DND-41 (cell line): ENCODE results near the gene PPP1R16B.

Experiments used
- ATAC-seq: fragments of 200-7000 bp; cut with Tn5 transposase; 3 replicates; pipeline ENCODE4 v1.9.1; 2021; ENCODE audit warnings: low read depth; ENCODE audit not compliant: insufficient read depth
- DNase-seq: peaks from one replicate; pipeline ENCODE4 v3.0.0-alpha.2; 2020
- H2AFZ ChIP-seq: 2 replicates; pipeline ENCODE4 v1.6.0; 2012; ENCODE audit warnings: low read depth, low read length
- H3K27ac ChIP-seq: 2 replicates; pipeline ENCODE4 v1.5.1; 2012; ENCODE audit warnings: low read length, inconsistent platforms
- H3K27me3 ChIP-seq: fragments of 200-600 bp; sonication (generic); 2 replicates; pipeline ENCODE4 v1.6.0; 2012; ENCODE audit warnings: low read length, mild to moderate bottlenecking, inconsistent platforms; ENCODE audit not compliant: insufficient read depth, poor library complexity
- H3K36me3 ChIP-seq: 2 replicates; pipeline ENCODE4 v1.5.1; 2012; ENCODE audit warnings: low read length, inconsistent platforms; ENCODE audit not compliant: insufficient read depth
- H3K4me1 ChIP-seq: 2 replicates; pipeline ENCODE4 v1.5.1; 2012; ENCODE audit warnings: mild to moderate bottlenecking, low read length; ENCODE audit not compliant: insufficient read depth
- H3K4me2 ChIP-seq: 2 replicates; pipeline ENCODE4 v1.6.0; 2012; ENCODE audit warnings: mild to moderate bottlenecking, moderate library complexity, low read length, inconsistent platforms; ENCODE audit not compliant: insufficient read depth
- H3K4me3 ChIP-seq, 2 experiments: fragments of 200-600 bp in 1 of 2; shearing (Covaris generic) in 1 of 2; 2 replicates each; pipeline ENCODE4 v1.5.1; 2012 to 2016; ENCODE audit warnings: inconsistent platforms in 2 of 2, low read length in 2 of 2, mild to moderate bottlenecking in 2 of 2, low read depth in 1 of 2, moderate library complexity in 1 of 2
- H3K79me2 ChIP-seq: 2 replicates; pipeline ENCODE4 v1.6.0; 2012; ENCODE audit warnings: low read length, inconsistent platforms; ENCODE audit not compliant: insufficient read depth
- H3K9ac ChIP-seq: 2 replicates; pipeline ENCODE4 v1.6.0; 2012; ENCODE audit warnings: low read depth, mild to moderate bottlenecking, inconsistent platforms, low read length, moderate library complexity
- H3K9me3 ChIP-seq: 2 replicates; pipeline ENCODE4 v1.5.1; 2012; ENCODE audit warnings: low read length, moderate library complexity, mild to moderate bottlenecking, inconsistent platforms; ENCODE audit not compliant: insufficient read depth, severe bottlenecking
- H4K20me1 ChIP-seq: 2 replicates; pipeline ENCODE4 v1.6.0; 2012; ENCODE audit warnings: low read length; ENCODE audit not compliant: insufficient read depth
- CTCF ChIP-seq: IDR thresholded peaks from 2 replicates; pipeline ENCODE4 v1.5.1; 2012; ENCODE audit warnings: borderline replicate concordance, low read length, moderate library complexity, mild to moderate bottlenecking; ENCODE audit not compliant: poor library complexity, severe bottlenecking; ENCODE audit errors: extremely low read depth
- EZH2 ChIP-seq: IDR thresholded peaks from 3 replicates; pipeline ENCODE4 v1.6.1; 2012; ENCODE audit warnings: borderline replicate concordance, low read depth, mild to moderate bottlenecking, moderate library complexity, low read length, inconsistent platforms; ENCODE audit not compliant: severe bottlenecking

Gene PPP1R16B

DNA sequence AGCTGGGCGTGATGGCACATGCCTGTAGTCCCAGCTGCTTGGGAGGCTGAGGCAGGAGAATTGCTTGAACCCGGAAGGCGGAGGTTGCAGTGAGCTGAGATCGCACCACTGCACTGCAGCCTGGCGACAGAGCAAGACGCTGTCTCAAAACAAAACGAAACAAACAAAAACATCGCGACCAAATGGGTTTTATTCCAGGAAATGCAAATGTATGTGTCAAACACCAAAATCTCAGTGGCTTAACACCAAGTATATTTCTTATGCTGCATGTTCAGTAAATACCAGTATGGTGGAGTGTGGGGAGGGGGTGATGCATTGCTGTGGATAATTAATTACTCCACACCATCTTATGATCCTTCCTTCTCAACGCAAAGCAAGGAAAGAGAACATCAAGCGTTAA is 29.1 kb upstream of the PPP1R16B start:
- Histone ChIP-seq H2AFZ (no peak overlapping the region), H3K4me2 (no peak overlapping the region), H3K27ac (no peak overlapping the region), H3K27me3 (no peaks in the 10 kb centered on the region), H3K9me3 (peaks cover 2% of the 10 kb centered on the region), H3K4me3 (no peak overlapping the region), H3K36me3 (peaks cover 41% of the 10 kb centered on the region), H3K79me2 (no peaks in the 10 kb centered on the region), H4K20me1 (0 out of 2 replicates have a peak, but pooled peaks cover 3% of the 10 kb centered on the region), H3K4me1 (no peaks in the 10 kb centered on the region), H3K9ac (no peak overlapping the region)
- DNase-seq, result no peak
- ATAC-seq, result no peak
- TF ChIP-seq EZH2 (no peak), CTCF (no peak)

GRCh38 chr20:38779247-38780097 is 26.0 kb upstream of the PPP1R16B start:
- H3K9me3 ChIP-seq, result no peaks in the 10 kb centered on the region
- no peaks in the 10 kb centered on the region for H3K4me1 ChIP-seq
- no peak overlapping the region for H2AFZ ChIP-seq
- ATAC-seq, result no peak
- H3K27ac ChIP-seq, result no peak overlapping the region
- 0 out of 2 replicates have a peak, but pooled peaks cover 3% of the 10 kb centered on the region for H4K20me1 ChIP-seq
- no peak for DNase-seq
- H3K27me3 ChIP-seq, result no peaks in the 10 kb centered on the region
- H3K9ac ChIP-seq, result no peak overlapping the region
- peaks cover 11% of the 10 kb centered on the region; the same call in 1 of the 2 replicates for H3K36me3 ChIP-seq
- TF ChIP-seq CTCF (no peak), EZH2 (no peak)
- H3K4me3 ChIP-seq, result no peak overlapping the region
- H3K79me2 ChIP-seq, result no peaks in the 10 kb centered on the region
- H3K4me2 ChIP-seq, result no peak overlapping the region

- H3K4me1 ChIP-seq, result no peaks in the 10 kb centered on the region
- H3K9ac ChIP-seq, result no peak overlapping the region
- H4K20me1 ChIP-seq, result 0 out of 2 replicates have a peak, but pooled peaks cover 3% of the 10 kb centered on the region
These were observed 23.2 kb upstream of the PPP1R16B start for GRCh38 chr20:38782275-38782674.

More at GRCh38 chr20:38782275-38782674, 23.2 kb upstream of the PPP1R16B start:
- H3K79me2 ChIP-seq, result no peaks in the 10 kb centered on the region
- no peaks in the 10 kb centered on the region for H3K27me3 ChIP-seq
- no peaks in the 10 kb centered on the region for H3K9me3 ChIP-seq
- no peak overlapping the region for H3K4me2 ChIP-seq
- no peak overlapping the region for H3K27ac ChIP-seq
- H3K4me3 ChIP-seq, result no peak overlapping the region
- ATAC-seq, result no peak
- H3K36me3 ChIP-seq, result no peaks in the 10 kb centered on the region
- no peak for TF ChIP-seq EZH2
- no peak for TF ChIP-seq CTCF
- no peak for DNase-seq
- no peak overlapping the region for H2AFZ ChIP-seq
